Epithelial cell of prostate (primary cell): ENCODE data around the gene ARHGAP28.

Source experiments
- DNase-seq: peaks from one replicate; pipeline ENCODE4 v3.0.0-alpha.2; 2011; ENCODE audit warnings: low read depth, low spot score
- H3K27ac ChIP-seq: fragments of 450-650 bp; 2 replicates; pipeline ENCODE4 v1.5.1; 2017; ENCODE audit warnings: mild to moderate bottlenecking

The ARHGAP28 gene

DNA sequence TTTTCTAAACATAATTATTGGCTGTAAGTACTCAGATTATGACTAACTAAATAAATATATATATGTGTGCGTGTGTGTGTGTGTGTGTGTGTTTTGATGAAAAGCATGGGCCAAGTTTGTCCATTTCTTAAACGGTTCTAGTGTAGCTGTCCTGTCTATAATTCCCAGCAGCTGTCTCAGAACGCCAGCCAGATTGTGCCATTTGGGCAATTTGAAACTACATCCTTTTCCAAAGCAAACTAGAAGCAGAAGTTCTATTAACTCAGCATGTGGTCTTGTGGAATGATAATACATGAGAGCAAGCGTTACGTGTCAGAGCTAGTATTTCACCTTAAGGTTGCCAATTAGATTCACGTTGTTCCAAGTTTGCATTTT, 1.7 kb downstream of the ARHGAP28 start:
- no peak overlapping the region for H3K27ac ChIP-seq
- no peak for DNase-seq

GRCh38 chr18:6732952-6733351, 3.4 kb downstream of the ARHGAP28 start:
- no peak overlapping the region for H3K27ac ChIP-seq
- DNase-seq: no peak

DNA sequence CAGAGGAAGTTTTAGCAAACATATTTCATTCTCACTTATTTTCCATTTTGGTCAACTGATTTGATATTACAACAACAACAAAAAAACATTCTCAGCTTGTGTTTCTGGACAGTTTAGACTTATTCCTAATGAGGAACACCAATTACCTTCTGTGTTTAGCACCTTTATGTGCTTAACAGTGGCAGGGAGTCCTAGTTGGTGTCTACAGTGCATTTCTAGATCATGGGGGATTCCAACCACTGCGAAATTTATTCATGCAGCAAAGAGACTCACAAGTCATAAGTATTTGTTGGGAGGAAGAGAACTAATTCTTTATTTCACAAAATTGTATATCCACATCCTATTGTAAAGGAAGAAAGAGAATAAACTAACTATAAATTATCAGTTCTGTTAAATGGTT, 4.2 kb downstream of the ARHGAP28 start:
- no peak for DNase-seq
- H3K27ac ChIP-seq: no peak overlapping the region

GRCh38 chr18:6734726-6735430, 5.4 kb downstream of the ARHGAP28 start:
- DNase-seq: no peak
- H3K27ac ChIP-seq: no peak overlapping the region

GRCh38 chr18:6737833-6738232, 8.3 kb downstream of the ARHGAP28 start:
- no peak overlapping the region for H3K27ac ChIP-seq
- DNase-seq: no peak

GRCh38 chr18:6738622-6739021, 9.1 kb downstream of the ARHGAP28 start:
- DNase-seq: no peak
- H3K27ac ChIP-seq: no peak overlapping the region

- no peak overlapping the region for H3K27ac ChIP-seq
- DNase-seq: peak; percentile 55
Measured at GRCh38 chr18:6741232-6741663, 11.7 kb downstream of the ARHGAP28 start.

- no peak for DNase-seq
- H3K27ac ChIP-seq: no peak overlapping the region
Measured at GRCh38 chr18:6741786-6742185, 12.3 kb downstream of the ARHGAP28 start.

DNA sequence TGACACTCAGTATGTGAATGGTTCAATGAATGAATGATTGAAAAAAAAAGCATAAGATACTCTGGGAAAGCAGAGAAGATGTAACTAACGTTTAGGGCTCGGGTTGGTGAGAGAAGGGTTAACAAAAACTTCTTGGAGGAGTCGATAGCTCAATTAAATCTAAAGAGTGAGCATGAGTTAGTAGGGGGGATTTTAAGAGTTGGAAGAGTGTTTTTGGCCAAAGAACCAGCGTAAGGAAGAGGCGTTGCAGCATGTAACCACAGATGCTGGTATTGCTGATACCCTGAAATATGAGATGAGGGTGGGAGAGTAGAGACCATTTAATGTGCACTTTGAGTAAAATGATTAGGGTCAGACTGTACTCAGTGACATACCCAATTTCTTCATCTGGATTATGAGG, 14.5 kb downstream of the ARHGAP28 start:
- no peak for DNase-seq
- no peak overlapping the region for H3K27ac ChIP-seq

GRCh38 chr18:6744816-6745455, 15.4 kb downstream of the ARHGAP28 start:
- DNase-seq: no peak

DNA sequence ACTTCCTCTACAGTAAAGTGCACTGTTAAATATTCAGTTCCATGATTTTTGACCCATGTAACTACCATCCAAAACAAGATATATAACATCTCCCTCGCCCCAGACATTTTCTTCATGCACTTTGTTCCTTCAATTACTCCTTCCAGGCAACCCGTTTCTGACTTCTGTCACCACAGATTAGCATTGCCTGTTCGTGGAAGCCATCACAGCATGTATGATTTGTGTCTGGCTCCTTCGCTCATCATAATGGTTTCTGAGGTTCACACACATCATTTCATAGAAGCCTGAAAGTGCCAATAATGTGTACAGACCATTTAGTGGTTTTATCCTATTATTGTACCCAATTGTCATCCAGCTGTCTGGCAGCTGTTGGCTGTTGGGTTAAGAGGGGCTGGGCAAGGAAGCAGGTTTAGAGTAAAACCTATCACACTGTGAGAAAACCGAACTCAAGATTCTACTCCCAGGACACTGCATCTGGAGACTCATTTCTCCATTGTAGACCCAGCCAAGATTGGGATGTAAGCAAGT, 16.1 kb downstream of the ARHGAP28 start:
- no peak overlapping the region for H3K27ac ChIP-seq
- no peak for DNase-seq

More at GRCh38 chr18:6744816-6745455, 15.4 kb downstream of the ARHGAP28 start:
- H3K27ac ChIP-seq: no peak overlapping the region

- no peak for DNase-seq
- no peak overlapping the region for H3K27ac ChIP-seq
Measured at GRCh38 chr18:6746386-6746960, 17.0 kb downstream of the ARHGAP28 start.

GRCh38 chr18:6747646-6748045, 18.1 kb downstream of the ARHGAP28 start:
- no peak overlapping the region for H3K27ac ChIP-seq
- DNase-seq: peak; percentile 80

GRCh38 chr18:6748241-6748640, 18.7 kb downstream of the ARHGAP28 start:
- no peak overlapping the region for H3K27ac ChIP-seq
- DNase-seq: no peak

DNA sequence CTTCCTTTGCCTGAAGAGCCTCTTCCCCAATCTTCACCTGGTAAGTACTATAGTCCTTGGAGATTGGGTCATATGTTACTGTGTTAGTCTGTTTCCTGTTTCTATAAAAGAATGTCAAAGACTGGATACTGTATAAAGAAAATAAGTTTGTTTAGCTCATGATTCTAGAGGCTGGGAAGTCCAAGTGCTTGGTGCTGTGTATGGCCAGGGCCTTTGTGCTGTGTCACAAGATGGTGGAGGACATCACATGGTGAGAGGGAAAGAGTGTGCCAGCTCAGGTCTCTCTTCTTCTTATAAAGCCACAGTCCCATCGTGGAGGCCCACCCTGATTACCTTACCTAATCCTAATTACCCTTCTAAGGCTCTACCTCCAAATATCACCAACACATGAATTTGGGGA, 20.9 kb downstream of the ARHGAP28 start:
- H3K27ac ChIP-seq: no peak overlapping the region
- no peak for DNase-seq

GRCh38 chr18:6751222-6751621, 21.7 kb downstream of the ARHGAP28 start:
- no peak overlapping the region for H3K27ac ChIP-seq
- DNase-seq: no peak

- no peak for DNase-seq
- H3K27ac ChIP-seq: no peak overlapping the region
Measured at GRCh38 chr18:6752202-6752860, 22.8 kb downstream of the ARHGAP28 start.

- DNase-seq: no peak
Measured at GRCh38 chr18:6755107-6755506, 25.6 kb downstream of the ARHGAP28 start.

DNA sequence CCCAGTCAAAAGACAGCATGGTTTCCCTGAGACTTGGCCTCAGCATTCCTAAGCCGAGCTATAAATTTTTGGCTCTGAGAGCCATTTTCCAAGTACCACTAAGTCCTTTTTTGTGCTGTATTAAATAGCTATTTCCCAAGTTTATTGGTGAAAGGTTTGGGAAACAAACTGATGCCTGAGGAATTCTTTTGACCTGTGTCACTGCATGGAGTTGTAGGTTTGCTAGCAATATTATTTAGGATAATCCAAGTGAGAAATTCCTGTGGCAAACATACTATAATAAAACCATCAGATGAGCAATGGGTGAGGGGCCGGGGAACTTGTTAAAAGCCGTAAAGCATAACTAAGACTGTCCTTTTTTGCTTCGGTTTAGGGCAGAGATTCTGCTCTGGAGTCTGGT, 28.4 kb downstream of the ARHGAP28 start:
- DNase-seq: no peak
- no peak overlapping the region for H3K27ac ChIP-seq

More at GRCh38 chr18:6755107-6755506, 25.6 kb downstream of the ARHGAP28 start:
- H3K27ac ChIP-seq: no peak overlapping the region

DNA sequence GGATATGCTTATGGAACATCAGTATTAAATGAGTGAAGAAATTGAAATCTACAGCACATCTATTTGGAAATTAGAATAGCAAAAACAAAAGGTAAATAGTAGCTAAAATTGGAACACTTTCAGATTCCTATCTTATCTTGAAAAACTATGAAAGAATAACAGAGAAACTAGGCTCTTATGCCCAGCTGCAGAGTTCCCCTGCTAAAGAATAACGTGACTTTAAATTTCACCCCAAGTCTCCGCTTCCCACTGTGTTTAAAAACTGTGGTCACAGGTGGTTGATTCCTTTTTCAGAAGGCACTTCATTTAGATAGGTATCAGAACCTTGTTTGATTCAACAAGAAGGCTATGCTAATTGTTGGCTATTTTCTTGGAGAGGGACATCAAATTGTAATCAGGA, 30.1 kb downstream of the ARHGAP28 start:
- no peak overlapping the region for H3K27ac ChIP-seq
- no peak for DNase-seq

GRCh38 chr18:6763524-6763923, 34.0 kb downstream of the ARHGAP28 start:
- no peak overlapping the region for H3K27ac ChIP-seq
- DNase-seq: no peak
